H9 (cell line): ENCODE results near the gene PLBD1. TPM values are rescaled to one million over a fixed set of nuclear protein-coding genes. Genes with fewer than 3 reads are reported as not detected.

ENCODE experiments used
- DNase-seq: peaks from one replicate; pipeline ENCODE4 v3.0.0-alpha.2; 2017
- H2AFZ ChIP-seq: one replicate; pipeline ENCODE4 v1.6.1; 2013; ENCODE audit warnings: mild to moderate bottlenecking, low read length, control low read depth, moderate library complexity
- H2AK5ac ChIP-seq: 2 replicates; pipeline ENCODE4 v1.6.1; 2013; ENCODE audit warnings: low read length, control low read depth, mixed read lengths; ENCODE audit not compliant: insufficient read length
- H2BK120ac ChIP-seq: one replicate; pipeline ENCODE4 v1.6.1; 2013; ENCODE audit warnings: low read depth, mild to moderate bottlenecking, low read length, control low read depth, inconsistent platforms; ENCODE audit not compliant: poor library complexity, severe bottlenecking
- H2BK12ac ChIP-seq: 2 replicates; pipeline ENCODE4 v1.6.1; 2013; ENCODE audit warnings: low read length, control low read depth, mixed read lengths, low read depth; ENCODE audit not compliant: insufficient read length
- H2BK15ac ChIP-seq: 2 replicates; pipeline ENCODE4 v1.6.1; 2013; ENCODE audit warnings: low read depth, low read length, control low read depth
- H2BK20ac ChIP-seq: one replicate; pipeline ENCODE4 v1.6.1; 2013; ENCODE audit warnings: low read depth, mild to moderate bottlenecking, low read length, control low read depth, inconsistent platforms; ENCODE audit not compliant: poor library complexity, severe bottlenecking
- H2BK5ac ChIP-seq: 2 replicates; pipeline ENCODE4 v1.6.1; 2013; ENCODE audit warnings: low read length, control low read depth, mixed read lengths; ENCODE audit not compliant: insufficient read length
- H3K14ac ChIP-seq: 2 replicates; pipeline ENCODE4 v1.6.1; 2013; ENCODE audit warnings: low read length, control low read depth; ENCODE audit not compliant: insufficient read depth
- H3K18ac ChIP-seq: 2 replicates; pipeline ENCODE4 v1.6.1; 2013; ENCODE audit warnings: low read depth, mild to moderate bottlenecking, mixed read lengths, low read length, control low read depth; ENCODE audit not compliant: insufficient read length
- H3K23ac ChIP-seq: 2 replicates; pipeline ENCODE4 v1.6.1; 2013; ENCODE audit warnings: low read length, control low read depth, mixed read lengths, low read depth; ENCODE audit not compliant: insufficient read length
- H3K23me2 ChIP-seq: 2 replicates; pipeline ENCODE4 v1.6.1; 2013; ENCODE audit warnings: low read depth, mild to moderate bottlenecking, mixed read lengths, low read length, control low read depth; ENCODE audit not compliant: insufficient read length, poor library complexity, severe bottlenecking
- H3K27ac ChIP-seq: 2 replicates; pipeline ENCODE4 v1.5.1; 2013; ENCODE audit warnings: low read length, control low read depth, mixed read lengths, low read depth; ENCODE audit not compliant: insufficient read length
- H3K27me3 ChIP-seq: 2 replicates; pipeline ENCODE4 v1.6.1; 2013; ENCODE audit warnings: low read length, control low read depth, inconsistent platforms; ENCODE audit not compliant: insufficient read depth
- H3K4ac ChIP-seq: 2 replicates; pipeline ENCODE4 v1.6.1; 2013; ENCODE audit warnings: low read depth, mild to moderate bottlenecking, control low read depth, inconsistent platforms, low read length, moderate library complexity
- H3K4me1 ChIP-seq: 2 replicates; pipeline ENCODE4 v1.6.1; 2013; ENCODE audit warnings: low read length, control low read depth, inconsistent platforms; ENCODE audit not compliant: insufficient read depth
- H3K4me2 ChIP-seq: 2 replicates; pipeline ENCODE4 v1.6.1; 2013; ENCODE audit warnings: low read length, control low read depth, mixed read lengths; ENCODE audit not compliant: insufficient read length, insufficient read depth
- H3K56ac ChIP-seq: 2 replicates; pipeline ENCODE4 v1.6.1; 2013; ENCODE audit warnings: low read depth, mild to moderate bottlenecking, mixed read lengths, low read length, control low read depth; ENCODE audit not compliant: insufficient read length
- H3K79me1 ChIP-seq: 2 replicates; pipeline ENCODE4 v1.6.1; 2013; ENCODE audit warnings: low read depth, mild to moderate bottlenecking, moderate library complexity, low read length, control low read depth, inconsistent platforms; ENCODE audit not compliant: insufficient read depth, poor library complexity, severe bottlenecking
- H3K79me2 ChIP-seq: 2 replicates; pipeline ENCODE4 v1.6.1; 2013; ENCODE audit warnings: low read length, control low read depth, inconsistent platforms; ENCODE audit not compliant: insufficient read depth
- H3K9ac ChIP-seq: 2 replicates; pipeline ENCODE4 v1.6.1; 2013; ENCODE audit warnings: low read length, control low read depth, mixed read lengths; ENCODE audit not compliant: insufficient read length; ENCODE audit errors: extremely low read depth
- H3K9me3 ChIP-seq: one replicate; pipeline ENCODE4 v1.6.1; 2013; ENCODE audit warnings: low read depth, low read length, inconsistent platforms; ENCODE audit not compliant: control insufficient read depth
- H3T11ph ChIP-seq: one replicate; pipeline ENCODE4 v1.6.1; 2013; ENCODE audit warnings: mild to moderate bottlenecking, low read length, control low read depth, inconsistent platforms
- H4K20me1 ChIP-seq: one replicate; pipeline ENCODE4 v1.6.1; 2013; ENCODE audit not compliant: control insufficient read depth, insufficient read length, insufficient read depth
- H4K5ac ChIP-seq: 2 replicates; pipeline ENCODE4 v1.6.1; 2013; ENCODE audit warnings: low read depth, mild to moderate bottlenecking, mixed read lengths, low read length, control low read depth; ENCODE audit not compliant: insufficient read length
- H4K8ac ChIP-seq: replicated peaks from 2 replicates; pipeline ENCODE4 v1.6.1; 2013; ENCODE audit warnings: low read length, control low read depth, mixed read lengths, low read depth; ENCODE audit not compliant: insufficient read length
- H4K91ac ChIP-seq: 2 replicates; pipeline ENCODE4 v1.6.1; 2013; ENCODE audit warnings: low read depth, mild to moderate bottlenecking, moderate library complexity, mixed read lengths, low read length, control low read depth; ENCODE audit not compliant: insufficient read length
- H3K27ac Mint-ChIP-seq, 3 experiments: 2 replicates in 2 of 3; 3 replicates in 1 of 3; pipeline ENCODE4 v1.8.0; 2020 to 2021; ENCODE audit warnings: mixed read lengths in 3 of 3, mild to moderate bottlenecking in 1 of 3, moderate library complexity in 1 of 3
- H3K27me3 Mint-ChIP-seq: 2 replicates; pipeline ENCODE4 v1.8.0; 2021; ENCODE audit warnings: low read depth, mild to moderate bottlenecking, moderate library complexity, mixed read lengths
- H3K36me3 Mint-ChIP-seq, 3 experiments: 2 replicates in 2 of 3; 3 replicates in 1 of 3; pipeline ENCODE4 v1.8.0; 2020 to 2021; ENCODE audit warnings: low read depth in 3 of 3, mixed read lengths in 3 of 3; ENCODE audit not compliant: insufficient read depth in 1 of 3
- H3K4me1 Mint-ChIP-seq, 2 experiments: 2 replicates each; pipeline ENCODE4 v1.8.0; 2020; ENCODE audit warnings: mixed read lengths in 2 of 2
- H3K4me3 Mint-ChIP-seq, 2 experiments: 2 replicates in 1 of 2; 3 replicates in 1 of 2; pipeline ENCODE4 v1.8.0; 2020 to 2021; ENCODE audit warnings: mild to moderate bottlenecking in 2 of 2, mixed read lengths in 2 of 2, moderate library complexity in 1 of 2
- H3K9me3 Mint-ChIP-seq, 2 experiments: 2 replicates in 1 of 2; 3 replicates in 1 of 2; pipeline ENCODE4 v1.8.0; 2020; ENCODE audit warnings: mild to moderate bottlenecking in 2 of 2, mixed read lengths in 2 of 2, moderate library complexity in 1 of 2
- CTCF ChIP-seq: fragments of 200-600 bp; sonication (generic); conservative IDR thresholded peaks from 3 replicates; pipeline ENCODE4 v1.8.0; 2021; ENCODE audit warnings: antibody characterized with exemption, mild to moderate bottlenecking
- WGBS: extraction: QIAGEN DNeasy Blood & Tissue Kit; methylation state at CpG from one replicate; pipeline ENCODE4 v1.1.7; 2013; ENCODE audit warnings: missing lambda C conversion rate, low lambda C conversion rate, mixed read lengths; ENCODE audit not compliant: insufficient read length; ENCODE audit errors: extremely low coverage; 5-methylcytosine and 5-hydroxymethylcytosine counted together
- total RNA-seq: library from RNA; stranded (reverse); gene quantifications from 2 replicates; pipeline ENCODE4 v1.2.1, GENCODE V29; 2021

Gene PLBD1
- total RNA-seq, 1 experiment from 2014 or later, result 15.5 TPM

GRCh38 chr12:14560904-14561574 lies 6.6 kb downstream of the PLBD1 start:
- no CpG with 5 or more reads among the region's 6 CpGs for WGBS
- no peaks in the 10 kb centered on the region for H3K79me2 ChIP-seq
- no peaks in the 10 kb centered on the region for H4K20me1 ChIP-seq
- no peak overlapping the region for H3K23ac ChIP-seq
- Mint-ChIP-seq H3K27ac (no peak overlapping the region), H3K9me3 (no peaks in the 10 kb centered on the region; a peak in 2 of 5 replicates), H3K36me3 (no peaks in the 10 kb centered on the region; a peak in 1 of 7 replicates), H3K4me1 (peaks cover 0 to 6% of the 10 kb centered on the region in 2 experiments; a peak in 2 of 4 replicates), H3K27me3 (no peaks in the 10 kb centered on the region), H3K4me3 (no peak overlapping the region)
- H2BK12ac ChIP-seq, result no peak overlapping the region
- H3K14ac ChIP-seq, result no peak overlapping the region
- no peak overlapping the region for H3K56ac ChIP-seq
- no peaks in the 10 kb centered on the region for H3K23me2 ChIP-seq
- TF ChIP-seq CTCF, result no peak
- no peak overlapping the region for H3K27ac ChIP-seq
- no peak overlapping the region for H2AFZ ChIP-seq
- H3K4me1 ChIP-seq, result no peaks in the 10 kb centered on the region
- no peaks in the 10 kb centered on the region for H3K79me1 ChIP-seq
- H2BK120ac ChIP-seq, result no peak overlapping the region
- H3K9ac ChIP-seq, result no peak overlapping the region
- H3K18ac ChIP-seq, result no peak overlapping the region
- H2AK5ac ChIP-seq, result no peak overlapping the region
- no peak overlapping the region for H2BK15ac ChIP-seq
- H2BK20ac ChIP-seq, result no peak overlapping the region
- no peak overlapping the region for H4K5ac ChIP-seq
- no peak overlapping the region for H4K91ac ChIP-seq
- H3K4ac ChIP-seq, result no peak overlapping the region
- H3T11ph ChIP-seq, result no peak overlapping the region
- H3K4me2 ChIP-seq, result no peak overlapping the region
- no peak overlapping the region for H4K8ac ChIP-seq
- no peak overlapping the region for H2BK5ac ChIP-seq
- no peaks in the 10 kb centered on the region for H3K9me3 ChIP-seq
- no peak for DNase-seq
- H3K27me3 ChIP-seq, result no peaks in the 10 kb centered on the region
